Epithelial cell of prostate (primary cell): ENCODE data around the gene ARHGEF38.
A peak's percentile ranks its signal among the peaks of the same experiment; 100 is the strongest.

Experiments used
- DNase-seq: peaks from one replicate; pipeline ENCODE4 v3.0.0-alpha.2; 2011; ENCODE audit warnings: low read depth, low spot score
- H3K27ac ChIP-seq: fragments of 450-650 bp; 2 replicates; pipeline ENCODE4 v1.5.1; 2017; ENCODE audit warnings: mild to moderate bottlenecking

ARHGEF38 gene

GRCh38 chr4:105551965-105552746, at the start of gene ARHGEF38:
Gene ARHGEF38, plus strand, starts transcription at chr4:105552620. Its CDS starts 146 bp downstream, at chr4:105552766.
- H3K27ac ChIP-seq, result peak within 1 kb of the TSS; percentile 65

DNA sequence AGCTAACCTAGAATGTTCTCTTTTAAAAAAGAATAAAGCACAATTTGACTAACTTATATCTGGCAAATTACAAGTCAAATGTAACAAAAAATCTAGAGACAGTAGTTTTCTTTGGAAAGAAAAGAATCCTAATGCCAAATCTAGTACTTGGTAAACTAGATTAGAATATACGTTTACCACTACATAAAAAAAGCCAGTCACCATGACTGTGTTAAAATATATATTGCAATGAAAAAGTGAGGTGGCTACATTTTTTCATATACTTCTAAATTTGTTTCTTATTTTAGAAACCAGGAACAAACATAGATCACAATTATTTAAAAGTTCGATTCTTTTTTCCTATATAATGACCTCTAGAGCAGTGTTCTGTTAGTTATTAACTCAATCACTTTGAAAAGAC, 48.9 kb upstream of the ARHGEF38 start:
- no peak overlapping the region for H3K27ac ChIP-seq
- no peak for DNase-seq

More at GRCh38 chr4:105551965-105552746, at the start of gene ARHGEF38:
- DNase-seq, result peak; percentile 26

DNA sequence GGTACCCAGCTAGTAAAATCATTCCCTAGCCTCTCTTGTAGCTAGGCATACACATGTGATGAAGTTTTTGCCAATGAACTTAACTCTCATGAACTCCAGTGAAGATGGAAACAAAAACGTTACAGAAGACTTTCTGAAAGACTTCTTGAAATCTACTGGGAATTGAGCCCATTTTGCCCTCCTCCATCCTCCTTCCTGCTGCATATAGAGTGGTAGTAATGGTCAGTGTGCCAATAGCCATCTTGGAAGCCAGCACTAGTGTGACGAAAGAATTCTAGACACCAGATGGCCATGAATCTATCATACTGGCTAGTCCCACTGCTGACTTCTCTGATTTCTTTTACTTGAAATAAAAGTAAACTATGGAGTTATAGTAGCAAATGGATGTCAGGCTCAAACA, 47.7 kb upstream of the ARHGEF38 start:
- H3K27ac ChIP-seq, result no peak overlapping the region
- no peak for DNase-seq

DNA sequence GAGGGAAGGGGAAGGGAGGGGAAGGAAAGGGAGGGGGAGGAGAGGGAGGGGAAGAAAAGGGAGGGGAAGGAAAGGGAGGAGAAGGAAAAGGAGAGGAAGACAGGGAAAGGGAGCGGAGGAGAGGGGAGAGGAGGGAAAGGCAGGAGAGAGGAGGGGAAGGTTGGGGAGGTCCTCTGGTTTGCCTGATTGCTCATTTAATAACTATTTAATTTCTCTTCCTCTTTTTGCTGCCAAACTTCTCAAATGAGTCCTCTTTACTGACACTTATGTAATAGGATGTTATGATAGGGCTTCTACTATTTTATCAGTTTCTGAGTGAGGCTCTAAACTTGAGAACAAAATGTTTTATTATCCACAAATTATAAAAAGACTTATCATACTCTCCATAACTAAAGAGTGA, 43.1 kb upstream of the ARHGEF38 start:
- H3K27ac ChIP-seq, result no peak overlapping the region
- DNase-seq, result no peak

DNA sequence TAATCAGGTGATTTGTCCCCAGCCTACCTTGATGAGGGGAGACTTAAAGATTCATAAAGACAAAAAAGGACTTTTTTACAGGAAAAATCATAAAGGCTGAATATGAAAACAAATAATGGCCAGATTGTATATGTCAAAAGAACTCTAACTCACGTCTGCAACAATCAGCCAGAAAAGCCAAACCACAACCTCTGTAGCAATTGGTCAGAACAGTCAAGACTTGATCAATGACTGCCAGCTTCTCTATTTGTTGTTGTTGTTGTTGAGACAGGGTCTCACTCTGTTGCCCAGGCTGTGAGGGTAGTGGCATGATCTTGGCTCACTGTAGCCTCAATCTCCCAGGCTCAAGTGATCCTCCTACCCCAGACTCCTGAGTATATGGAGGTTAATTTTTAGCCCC, 42.7 kb upstream of the ARHGEF38 start:
- DNase-seq, result no peak
- H3K27ac ChIP-seq, result no peak overlapping the region

DNA sequence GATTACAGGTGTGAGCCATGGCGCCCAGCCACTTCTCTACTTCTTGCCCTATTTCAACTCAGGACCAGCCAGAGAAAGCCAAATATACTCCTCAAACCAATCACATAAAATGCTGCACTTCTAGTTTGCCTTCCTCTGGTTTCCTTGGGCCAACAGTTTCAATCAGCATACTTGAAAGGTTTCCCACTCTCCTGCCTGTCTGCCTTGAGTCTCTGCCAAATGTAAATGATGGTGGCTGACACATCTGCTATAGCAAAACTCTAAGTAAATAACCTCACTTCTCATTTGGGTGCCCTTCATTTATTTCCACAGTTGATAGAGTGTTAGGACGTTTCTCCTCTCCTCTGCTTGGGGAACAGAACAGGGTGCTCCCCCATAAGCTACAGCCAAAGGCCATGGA, 42.2 kb upstream of the ARHGEF38 start:
- no peak for DNase-seq
- H3K27ac ChIP-seq, result no peak overlapping the region

DNA sequence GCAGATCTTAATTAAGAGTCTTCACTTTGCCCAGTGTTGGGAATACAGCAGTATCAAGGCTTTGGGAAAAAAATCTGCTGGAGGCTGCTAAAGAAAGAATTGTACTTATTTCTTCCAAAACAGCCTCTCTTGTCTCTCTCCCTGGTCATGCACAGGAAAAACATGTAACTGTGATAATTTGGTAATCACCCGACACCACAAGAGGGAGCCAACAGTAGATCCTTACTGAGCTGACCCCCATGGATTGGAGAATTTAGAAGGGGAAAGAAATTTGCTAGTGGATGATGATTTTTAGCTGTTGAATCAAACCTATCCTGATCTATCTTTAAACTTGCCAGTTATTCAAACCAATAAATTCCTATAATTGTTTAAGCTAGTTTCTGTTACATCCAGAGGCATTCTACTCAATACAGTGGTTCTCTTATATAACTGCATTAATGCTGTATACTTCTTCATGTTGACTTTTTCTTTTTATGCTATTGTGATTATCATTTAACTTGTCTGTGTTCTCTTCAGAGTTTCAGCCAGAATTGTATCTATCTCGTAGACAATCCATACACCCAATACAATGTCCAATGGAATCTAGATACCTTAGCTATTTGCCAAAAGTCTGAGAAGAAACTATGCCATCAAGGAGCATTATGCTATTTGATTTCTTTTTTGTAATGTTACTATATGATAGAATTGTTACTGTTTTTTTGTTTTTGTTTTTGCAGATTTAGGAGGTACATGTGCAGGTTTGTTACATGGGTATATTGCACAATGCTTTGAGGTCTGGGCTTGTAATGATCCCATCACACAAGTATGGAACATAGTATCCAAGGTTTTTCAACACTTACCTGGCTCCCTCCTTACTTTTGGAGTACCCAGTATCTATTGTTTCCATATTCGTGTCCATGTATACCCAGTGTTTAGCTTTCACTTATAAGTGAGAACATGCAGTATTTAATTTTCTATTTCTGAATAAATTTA, 31.3 kb upstream of the ARHGEF38 start:
- H3K27ac ChIP-seq, result no peak overlapping the region
- DNase-seq, result no peak

DNA sequence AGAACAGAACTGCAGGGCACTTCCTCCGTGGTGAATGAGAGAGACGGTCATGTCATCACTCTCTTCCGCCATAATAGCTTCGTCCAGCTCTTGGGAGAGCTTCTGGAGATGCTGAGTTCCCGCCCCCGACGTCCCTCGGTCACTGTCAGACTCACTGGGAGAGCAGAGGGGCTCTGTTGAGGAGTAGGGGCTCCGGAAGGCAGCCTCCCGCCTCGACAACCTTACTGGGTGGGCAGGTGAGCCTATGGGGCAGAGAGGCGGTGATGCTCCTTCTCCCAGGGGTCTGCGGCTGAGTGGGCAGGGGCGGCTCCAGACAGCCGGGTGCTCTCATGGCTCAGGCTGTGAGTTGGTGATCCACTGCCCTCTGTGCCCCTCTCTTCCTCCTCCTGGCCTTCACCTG, 25.8 kb upstream of the ARHGEF38 start:
- no peak overlapping the region for H3K27ac ChIP-seq
- DNase-seq, result no peak

DNA sequence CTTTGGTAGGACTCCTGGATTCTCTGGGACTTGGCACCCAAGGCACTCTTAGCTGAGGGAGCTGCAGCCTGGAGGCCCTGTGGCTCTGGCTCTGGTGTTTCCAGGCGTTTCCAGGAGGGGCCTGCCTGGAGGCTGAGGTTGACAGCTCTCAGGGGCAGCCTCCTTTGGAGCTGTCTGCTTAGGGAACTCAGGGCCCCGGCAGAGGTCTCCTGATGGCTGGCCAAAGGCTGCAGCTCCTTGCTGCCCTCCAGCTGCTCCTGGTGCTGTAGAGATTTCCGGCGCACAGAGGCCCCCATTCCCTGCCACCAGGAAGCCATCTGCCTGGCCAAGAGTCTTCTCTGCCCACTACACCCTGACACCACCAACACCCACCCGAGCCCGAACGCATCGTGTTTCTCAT, 25.3 kb upstream of the ARHGEF38 start:
- no peak overlapping the region for H3K27ac ChIP-seq
- no peak for DNase-seq

- DNase-seq, result no peak
- no peak overlapping the region for H3K27ac ChIP-seq
These were observed 15.8 kb upstream of the ARHGEF38 start for GRCh38 chr4:105536601-105537000.

- no peak for DNase-seq
- no peak overlapping the region for H3K27ac ChIP-seq
These were observed 11.0 kb upstream of the ARHGEF38 start for GRCh38 chr4:105541420-105541819.

- no peak overlapping the region for H3K27ac ChIP-seq
These were observed 10.4 kb upstream of the ARHGEF38 start for GRCh38 chr4:105542039-105542438.

DNA sequence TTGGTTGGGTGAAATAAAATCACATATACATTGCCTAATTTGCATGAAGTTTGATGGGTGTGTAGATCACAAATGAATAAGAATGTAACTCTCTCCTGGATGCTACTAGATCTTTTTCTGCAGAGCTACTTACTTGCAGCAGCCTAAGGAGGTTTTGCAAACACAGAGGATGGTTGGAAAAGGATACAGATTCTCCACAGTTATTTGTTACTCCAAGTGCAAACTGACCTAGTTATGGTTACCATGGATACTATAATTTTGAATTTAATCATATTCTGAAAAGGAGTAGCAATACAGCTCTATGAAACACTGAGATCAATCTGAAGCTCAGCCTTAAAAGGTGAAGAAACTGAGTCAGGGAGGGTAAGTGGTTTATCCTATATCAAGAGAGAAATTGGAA, 9.1 kb upstream of the ARHGEF38 start:
- H3K27ac ChIP-seq, result no peak overlapping the region

More at GRCh38 chr4:105542039-105542438, 10.4 kb upstream of the ARHGEF38 start:
- no peak for DNase-seq

DNA sequence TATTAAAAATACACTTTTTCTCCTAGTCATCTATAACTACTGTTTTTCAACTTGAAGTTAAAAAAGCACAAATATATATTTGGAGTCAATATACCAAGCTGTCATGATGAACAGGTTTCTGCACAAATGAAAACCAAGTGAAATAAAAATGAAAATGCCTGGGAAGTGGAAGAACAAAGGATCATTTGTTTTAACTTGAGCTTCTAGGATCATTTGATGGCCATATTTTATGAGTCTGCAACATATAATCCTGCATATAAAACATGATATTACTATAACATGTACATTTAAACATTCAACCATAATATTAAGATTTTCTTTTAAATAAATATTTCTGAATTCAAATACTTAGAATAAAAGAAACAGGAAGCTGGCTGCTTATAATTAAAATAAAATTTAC, 8.5 kb upstream of the ARHGEF38 start:
- no peak overlapping the region for H3K27ac ChIP-seq
- no peak for DNase-seq

More for the DNA sequence above, 9.1 kb upstream of the ARHGEF38 start:
- DNase-seq, result no peak

GRCh38 chr4:105544520-105545286, 7.7 kb upstream of the ARHGEF38 start:
- no peak for DNase-seq
- no peak overlapping the region for H3K27ac ChIP-seq

DNA sequence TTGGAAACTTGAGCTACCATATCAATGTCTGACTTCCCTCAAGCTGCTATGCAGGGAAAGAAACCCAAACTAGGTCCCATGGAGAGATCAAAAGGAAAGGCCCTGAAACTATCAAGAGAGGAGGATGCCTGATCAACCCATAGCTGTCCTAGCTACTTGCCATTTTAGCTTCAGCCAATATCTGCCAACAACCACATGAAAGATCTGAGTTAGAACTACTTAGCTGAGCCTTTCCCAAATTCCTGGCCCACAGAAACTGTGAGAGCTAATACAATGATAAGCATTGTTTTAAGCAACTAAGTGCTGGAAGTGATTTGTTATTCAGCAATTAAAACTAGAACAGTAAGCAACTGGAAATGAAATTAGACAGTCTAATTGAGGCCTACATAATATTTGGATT, 6.3 kb upstream of the ARHGEF38 start:
- DNase-seq, result no peak
- no peak overlapping the region for H3K27ac ChIP-seq

DNA sequence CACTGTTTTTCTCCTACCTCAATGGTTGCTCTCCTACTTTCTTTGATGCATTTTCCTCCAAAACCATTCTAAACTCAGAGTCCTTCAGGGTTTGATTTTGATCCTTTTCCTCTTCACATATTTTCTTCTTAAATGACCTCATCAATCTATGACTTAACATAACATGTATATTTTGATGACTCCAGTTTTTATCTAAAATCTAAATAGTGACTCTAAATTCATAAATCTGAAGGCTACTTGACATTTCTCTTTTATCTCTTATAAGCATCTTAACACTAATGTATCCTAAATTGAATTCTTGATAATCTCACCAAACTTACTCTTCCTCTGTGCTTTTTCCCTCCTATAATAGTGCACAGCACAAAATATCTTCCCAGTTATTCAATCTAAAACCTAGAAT, 4.7 kb upstream of the ARHGEF38 start:
- DNase-seq, result no peak

GRCh38 chr4:105548483-105548882, 3.9 kb upstream of the ARHGEF38 start:
- H3K27ac ChIP-seq, result no peak overlapping the region
- no peak for DNase-seq

More for the DNA sequence above, 4.7 kb upstream of the ARHGEF38 start:
- no peak overlapping the region for H3K27ac ChIP-seq

DNA sequence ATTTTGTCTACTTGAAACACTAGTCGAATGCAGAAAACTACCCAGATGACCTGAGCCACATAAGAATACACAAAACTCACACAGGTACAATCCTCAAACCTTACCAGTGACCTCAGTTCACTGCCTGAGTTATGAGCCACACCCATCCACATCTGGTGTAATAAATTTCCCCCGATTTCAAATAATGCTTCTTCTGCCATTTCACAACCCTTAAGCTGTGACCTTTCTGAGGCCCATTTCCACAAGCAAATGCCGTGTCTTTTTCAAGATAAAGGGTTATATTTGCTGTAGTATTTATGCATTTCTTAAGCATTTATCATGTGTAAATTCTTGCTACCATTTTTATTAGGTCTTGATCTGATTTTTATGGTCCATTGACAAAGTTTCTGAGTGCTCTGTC, 1.8 kb upstream of the ARHGEF38 start:
- no peak for DNase-seq

DNA sequence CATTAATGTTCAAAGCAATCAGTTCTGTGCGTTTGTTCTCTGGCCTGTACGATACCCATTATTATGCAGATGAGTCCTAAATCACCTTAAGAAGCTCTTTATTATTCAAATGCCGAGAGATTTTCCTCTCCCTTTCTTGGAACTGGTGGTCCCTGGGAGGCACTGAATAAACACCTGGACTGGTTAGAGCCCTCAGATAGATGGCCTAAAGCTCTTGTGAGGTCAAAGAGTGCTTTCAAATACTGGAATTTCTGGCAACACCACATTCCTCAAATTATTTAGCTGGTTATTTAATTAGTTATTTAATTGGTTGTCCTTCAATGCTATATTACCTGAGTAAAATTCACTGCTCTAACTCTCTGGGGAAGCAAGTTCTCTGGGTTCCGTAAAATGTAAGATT, 3.0 kb downstream of the ARHGEF38 start:
- DNase-seq, result no peak

More for the DNA sequence above, 1.8 kb upstream of the ARHGEF38 start:
- peak overlapping the region; percentile 65 for H3K27ac ChIP-seq

More for the DNA sequence above, 3.0 kb downstream of the ARHGEF38 start:
- H3K27ac ChIP-seq, result no peak overlapping the region
